ENCODE data around the gene FBXL4.

FBXL4 gene

GRCh38 chr6:98824162-98824901 is 123.4 kb downstream of the FBXL4 start:
- DNase-seq, result no peak

- DNase-seq, result no peak
Measured at GRCh38 chr6:98823428-98824161, 124.2 kb downstream of the FBXL4 start.

GRCh38 chr6:98821756-98822405 is 125.9 kb downstream of the FBXL4 start:
- no peak for DNase-seq

All from NCI-H2171 treated with DMSO at 0.1 percent for 48 hours (cell line).